GM21526 (cell line): Measurements from ENCODE around the gene PSPN.
A peak's percentile ranks its signal among the peaks of the same experiment; 100 is the strongest.
"Not testable (repeated sequence)": the region's sequence is repeated elsewhere in the genome, so short reads cannot be mapped to it uniquely, and the experiment has no call there.

Source experiments
- ATAC-seq: cut with Tn5 transposase; IDR thresholded peaks from one replicate; pipeline ENCODE4 v1.9.1; 2021; ENCODE audit warnings: moderate library complexity; ENCODE audit not compliant: unreplicated experiment, low FRiP score

The PSPN gene

GRCh38 chr19:6374161-6374709 lies 1.5 kb downstream of the PSPN start:
- no peak for ATAC-seq

- no peak for ATAC-seq
Observed at GRCh38 chr19:6373813-6374108, 2.0 kb downstream of the PSPN start.

DNA sequence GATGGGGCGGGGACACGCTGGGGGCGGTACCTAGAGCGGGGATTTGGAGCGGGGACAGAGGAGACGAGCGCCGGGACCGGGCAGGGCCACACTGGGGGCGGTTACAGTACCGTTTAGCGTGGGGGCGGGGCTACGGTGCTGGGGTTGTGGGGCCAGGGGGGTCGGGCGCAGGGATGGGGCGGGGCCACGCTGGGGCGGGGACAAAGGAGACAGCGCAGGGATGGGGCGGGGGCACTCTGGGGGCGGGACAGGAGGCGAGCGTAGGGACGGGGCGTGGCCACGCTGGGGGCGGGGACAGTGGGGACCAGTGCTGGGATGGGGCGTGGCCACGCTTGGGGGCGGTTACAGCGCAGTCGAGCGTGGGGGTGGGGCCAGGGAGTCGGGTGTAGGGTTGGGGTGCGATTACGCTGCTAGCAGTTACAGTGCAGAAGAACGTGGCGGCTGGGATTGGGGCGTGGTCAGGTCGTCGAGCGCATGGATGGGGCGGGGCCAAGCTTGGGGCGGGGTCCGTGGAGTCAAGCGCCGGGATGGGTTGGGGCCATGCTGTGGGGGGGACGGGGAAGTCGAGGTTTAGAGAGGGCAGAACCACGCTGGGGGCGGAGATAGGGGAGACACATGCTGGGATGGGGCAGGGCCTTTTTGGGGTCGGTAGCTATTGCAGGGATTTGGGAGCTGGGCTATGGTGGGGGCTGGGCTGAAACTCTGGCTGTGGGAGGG lies 2.5 kb downstream of the PSPN start:
- ATAC-seq = peak; percentile 41

DNA sequence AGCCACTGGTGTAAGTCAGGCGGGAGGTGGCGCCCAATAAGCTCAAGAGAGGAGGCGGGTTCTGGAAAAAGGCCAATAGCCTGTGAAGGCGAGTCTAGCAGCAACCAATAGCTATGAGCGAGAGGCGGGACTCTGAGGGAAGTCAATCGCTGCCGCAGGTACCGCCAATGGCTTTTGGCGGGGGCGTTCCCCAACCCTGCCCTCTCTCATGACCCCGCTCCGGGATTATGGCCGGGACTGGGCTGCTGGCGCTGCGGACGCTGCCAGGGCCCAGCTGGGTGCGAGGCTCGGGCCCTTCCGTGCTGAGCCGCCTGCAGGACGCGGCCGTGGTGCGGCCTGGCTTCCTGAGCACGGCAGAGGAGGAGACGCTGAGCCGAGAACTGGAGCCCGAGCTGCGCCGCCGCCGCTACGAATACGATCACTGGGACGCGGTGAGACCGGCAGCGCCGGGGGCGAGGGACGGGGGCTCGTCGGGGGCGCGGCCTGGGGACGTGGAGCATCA lies 3.1 kb downstream of the PSPN start, which contains the start of gene ALKBH7:
Gene ALKBH7 (plus strand): TSS at position 201 of the 502 bp plus-strand sequence. CDS start 27 bp downstream, at position 228.
- peak; percentile 63 for ATAC-seq

DNA sequence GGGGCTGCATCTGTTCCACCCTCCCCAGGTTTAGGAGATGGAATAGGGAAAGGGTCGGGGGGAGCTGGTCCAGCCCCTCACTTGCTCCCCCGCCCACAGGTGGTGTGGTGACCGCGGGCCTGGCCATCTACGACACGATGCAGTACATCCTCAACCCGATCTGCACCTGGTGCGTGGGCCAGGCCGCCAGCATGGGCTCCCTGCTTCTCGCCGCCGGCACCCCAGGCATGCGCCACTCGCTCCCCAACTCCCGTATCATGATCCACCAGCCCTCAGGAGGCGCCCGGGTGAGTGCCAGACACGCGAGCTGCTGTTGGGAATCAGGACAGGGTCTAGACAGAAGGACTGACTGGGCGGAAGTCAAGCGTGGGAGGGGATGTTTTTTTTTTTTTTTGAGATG lies 11.4 kb downstream of the PSPN start:
- ATAC-seq = no peak

DNA sequence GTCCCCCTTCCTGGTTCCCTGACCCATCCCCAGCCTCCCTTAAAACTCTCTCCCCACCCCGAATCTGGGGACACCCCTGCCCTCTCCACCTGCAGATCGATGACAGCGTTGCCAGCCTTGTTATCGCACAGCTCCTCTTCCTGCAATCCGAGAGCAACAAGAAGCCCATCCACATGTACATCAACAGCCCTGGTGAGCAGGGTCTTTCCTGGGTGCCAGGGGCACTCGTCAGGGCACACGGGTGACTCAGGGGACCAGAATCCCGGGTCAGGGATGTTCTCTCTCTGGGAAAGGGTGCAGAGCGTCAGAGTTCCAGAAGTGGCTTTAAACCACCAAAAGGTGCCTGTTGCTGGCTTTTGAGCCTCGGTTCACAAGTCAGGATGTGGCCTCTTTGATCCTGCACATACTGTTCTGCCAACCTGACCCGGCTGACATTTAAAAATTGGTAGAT lies 13.4 kb downstream of the PSPN start:
- no peak for ATAC-seq

DNA sequence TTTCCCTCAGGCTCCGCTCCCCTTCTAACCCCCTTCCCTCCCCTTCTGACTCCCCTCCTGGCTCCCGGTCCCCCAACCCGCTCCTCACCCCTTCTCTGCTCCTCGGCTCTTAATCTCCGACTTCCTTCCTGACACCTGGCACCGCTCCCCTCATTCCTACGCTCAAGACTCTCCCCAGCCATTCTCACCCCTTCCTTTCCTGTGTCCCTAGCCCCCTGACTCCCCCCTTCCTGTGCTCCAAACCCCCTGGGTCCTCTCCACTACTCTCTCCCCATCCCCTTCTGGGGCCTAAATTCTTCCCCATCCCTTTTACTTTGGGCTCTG lies 13.7 kb downstream of the PSPN start:
- ATAC-seq = peak; percentile 2

- not testable (repeated sequence) for ATAC-seq
Observed at GRCh38 chr19:6360857-6361216, 14.9 kb downstream of the PSPN start.

DNA sequence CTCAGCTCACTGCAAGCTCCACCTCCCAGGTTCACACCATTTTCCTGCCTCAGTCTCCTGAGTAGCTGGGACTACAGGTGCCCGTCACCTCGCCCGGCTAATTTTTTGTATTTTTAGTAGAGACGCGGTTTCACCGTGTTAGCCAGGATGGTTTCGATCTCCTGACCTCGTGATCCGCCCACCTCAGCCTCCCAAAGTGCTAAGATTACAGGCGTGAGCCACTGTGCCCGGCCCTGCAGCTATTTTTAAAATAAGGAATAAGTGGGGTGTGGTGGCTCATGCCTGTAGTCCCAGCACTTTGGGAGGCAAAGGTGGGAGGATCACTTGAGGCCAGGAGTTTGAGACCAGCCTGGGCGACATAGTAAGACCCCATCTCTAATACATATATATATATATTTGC lies 15.3 kb downstream of the PSPN start:
- not testable (repeated sequence) for ATAC-seq

DNA sequence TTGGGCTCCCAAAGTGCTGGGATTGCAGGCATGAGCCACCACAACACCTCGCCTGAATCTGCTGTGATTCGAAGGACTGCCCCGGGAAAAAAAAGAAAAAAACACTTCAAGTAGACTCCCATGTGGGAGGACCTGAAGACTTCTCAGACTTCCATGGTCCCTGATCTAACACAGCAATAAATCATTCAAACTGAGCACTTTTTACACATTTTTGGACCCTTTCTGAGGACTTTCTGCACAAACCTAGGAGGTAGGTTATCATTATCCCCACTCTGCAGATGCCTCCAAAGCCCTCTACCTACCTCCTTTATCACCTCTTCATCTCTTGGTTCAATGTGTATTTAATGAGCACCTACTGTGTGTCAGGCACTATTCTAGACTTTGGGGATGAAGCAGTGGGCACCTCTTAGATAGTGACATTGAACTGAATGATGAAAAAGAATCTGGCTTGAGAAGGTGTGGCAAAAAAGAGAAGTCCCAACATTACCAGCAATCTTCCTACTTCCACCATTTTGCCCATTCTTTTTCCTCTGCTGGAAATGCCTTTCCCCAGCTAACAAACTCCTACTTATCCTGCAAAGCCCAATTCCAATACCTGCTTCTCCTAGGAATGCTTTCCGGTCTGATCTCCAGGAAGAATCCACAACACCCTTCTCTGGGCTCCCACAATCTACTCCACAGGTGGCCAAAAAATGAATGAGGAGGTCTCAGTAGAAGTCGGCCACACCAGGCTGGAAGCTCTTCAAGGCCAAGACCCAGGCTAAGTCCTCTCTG lies 16.0 kb downstream of the PSPN start:
- no peak for ATAC-seq

DNA sequence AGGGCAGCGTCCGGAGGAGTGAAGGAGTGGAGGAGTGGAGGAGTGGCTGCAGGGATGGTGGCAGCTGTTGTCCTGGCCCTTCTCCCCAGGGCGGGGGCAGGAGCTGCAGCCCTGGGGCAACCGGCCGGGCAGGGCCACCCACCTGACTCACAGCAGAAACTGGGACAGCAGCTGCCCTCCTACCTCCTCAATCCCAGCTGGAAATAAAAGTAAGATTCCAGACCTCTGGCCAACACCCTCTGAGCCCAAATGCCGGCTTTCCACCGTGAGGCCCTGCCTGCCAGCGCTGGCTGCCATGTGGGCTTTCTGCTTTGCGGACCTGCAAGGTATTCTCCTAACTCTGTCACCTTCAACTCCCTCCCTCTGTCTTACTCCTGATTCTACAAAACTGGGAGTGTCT lies 17.7 kb downstream of the PSPN start:
- ATAC-seq = no peak

DNA sequence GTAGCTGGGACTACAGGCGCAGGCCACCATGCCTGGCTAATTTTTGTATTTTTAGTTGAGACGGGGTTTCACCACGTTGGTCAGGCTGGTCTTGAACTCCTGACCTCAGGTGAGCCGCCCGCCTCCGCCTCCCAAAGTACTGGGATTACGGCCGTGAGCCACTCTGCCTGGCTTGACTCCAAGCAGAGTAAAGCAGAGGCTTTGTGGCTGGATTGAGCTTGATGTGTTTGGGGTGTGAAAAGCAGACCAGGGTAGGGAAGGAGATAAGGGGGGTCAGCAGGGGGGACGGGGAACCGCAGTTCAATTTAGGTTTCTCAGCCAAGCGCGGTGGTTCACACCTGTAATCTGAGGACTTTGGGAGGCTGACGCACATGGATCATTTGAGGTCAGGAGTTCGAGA lies 18.6 kb downstream of the PSPN start:
- no peak for ATAC-seq

GRCh38 chr19:6355321-6356040 lies 20.3 kb downstream of the PSPN start:
- ATAC-seq = not testable (repeated sequence)

DNA sequence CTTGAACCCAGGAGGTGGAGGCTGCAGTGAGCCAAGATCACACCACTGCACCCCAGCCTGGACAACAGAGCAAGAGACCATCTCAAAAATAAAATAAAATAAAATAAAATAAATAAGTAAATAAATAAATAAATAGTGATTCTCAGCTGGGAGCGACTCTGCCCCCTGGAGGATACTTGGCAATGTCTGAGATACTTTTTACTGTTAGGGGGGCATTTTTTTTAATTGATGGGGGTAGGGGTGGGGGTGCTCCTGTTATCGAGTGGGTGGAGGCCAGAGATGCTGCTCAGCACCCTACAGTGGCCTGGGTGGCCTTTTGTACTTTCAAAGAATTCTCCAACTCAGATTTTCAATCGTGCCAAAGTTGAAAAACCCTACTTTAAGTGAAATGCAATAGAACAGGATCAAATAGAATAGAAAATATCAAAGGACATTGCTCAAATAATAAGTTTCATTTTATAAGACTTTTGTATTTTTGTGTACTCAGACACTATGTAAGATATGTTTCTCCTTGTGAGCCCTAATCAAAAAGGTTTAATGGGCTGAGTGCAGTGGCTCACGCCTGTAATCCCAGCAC lies 21.5 kb downstream of the PSPN start:
- no peak for ATAC-seq

DNA sequence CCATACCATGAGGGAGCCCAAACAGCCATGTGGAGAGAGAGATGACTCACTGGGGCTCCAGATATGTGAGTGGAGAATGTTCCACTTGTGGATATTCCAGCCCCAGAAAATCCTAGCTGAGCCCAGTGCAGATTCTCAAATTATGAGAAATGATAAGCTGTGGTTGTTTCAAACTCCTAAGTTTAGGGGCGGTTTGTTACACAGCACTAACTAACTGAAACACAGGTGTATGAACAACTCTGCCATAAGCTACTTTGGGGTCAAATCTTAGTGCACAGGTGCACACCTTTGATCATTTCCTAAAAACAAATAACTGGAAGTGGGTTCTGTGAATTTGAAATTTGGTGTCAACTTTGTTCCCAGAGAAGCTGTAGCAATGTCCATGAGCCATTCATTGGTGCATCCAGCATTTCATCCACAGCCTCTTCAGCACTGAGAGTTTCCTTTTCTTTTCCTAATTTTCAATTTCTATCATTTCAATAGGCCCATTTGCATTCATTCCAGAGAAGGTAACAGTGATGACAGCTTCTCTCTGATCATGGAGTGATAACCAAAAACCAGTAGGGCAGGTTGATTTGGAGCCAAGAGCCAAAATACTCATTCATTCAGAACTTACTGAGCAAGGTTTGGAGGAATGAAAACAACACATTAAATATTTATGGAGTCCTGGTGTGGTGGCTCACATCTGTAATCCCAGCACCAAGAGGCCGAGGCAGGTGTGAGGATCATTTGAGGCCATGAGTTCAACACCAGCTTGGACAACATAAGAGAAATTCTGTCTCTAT lies 23.2 kb downstream of the PSPN start:
- ATAC-seq = no peak

- ATAC-seq = no peak
Observed at GRCh38 chr19:6350688-6351087, 25.0 kb downstream of the PSPN start.

DNA sequence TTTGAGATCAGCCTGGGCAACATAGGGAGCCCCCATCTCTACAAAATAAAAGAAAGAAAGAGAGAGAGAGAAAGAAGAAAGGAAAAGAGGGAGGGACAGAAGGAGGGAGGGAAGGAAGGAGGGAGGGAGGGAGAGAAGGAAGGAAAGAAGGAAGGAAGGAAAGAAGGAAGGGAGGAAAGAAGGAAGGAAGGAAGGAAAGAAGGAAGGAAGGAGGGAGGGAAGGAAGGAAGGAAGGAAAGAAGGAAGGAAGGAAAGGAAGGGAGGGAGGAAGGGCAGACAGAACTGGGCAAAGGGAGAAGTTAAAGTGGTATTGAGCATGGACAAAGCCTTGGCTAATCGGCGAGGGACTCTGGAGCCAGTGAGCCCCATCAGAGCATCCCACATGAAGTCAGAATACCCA lies 26.5 kb downstream of the PSPN start:
- ATAC-seq = not testable (repeated sequence)

GRCh38 chr19:6343462-6343861 lies 32.3 kb downstream of the PSPN start:
- no peak for ATAC-seq

- no peak for ATAC-seq
Observed at GRCh38 chr19:6340493-6341201, 35.1 kb downstream of the PSPN start.
